Astrocyte of the spinal cord (primary cell): Measurements from ENCODE around the gene UBFD1.

Source experiments
- DNase-seq: peaks from one replicate; pipeline ENCODE4 v3.0.0; 2011; ENCODE audit warnings: low read depth, low spot score
- H3K4me3 ChIP-seq: 2 replicates; pipeline ENCODE4 v1.5.1; 2011; ENCODE audit warnings: low read depth, mild to moderate bottlenecking, low read length, moderate library complexity
- in situ Hi-C: cut with HindIII; loops from 2 replicates; pipeline ENCODE4 v1.10.0; 2017; ENCODE audit warnings: low sequenced_read_pairs
- TF ChIP-seq, protein P1 (sequence below): IDR thresholded peaks from 2 replicates; pipeline ENCODE4 v1.5.1; 2012; ENCODE audit warnings: low read depth, mild to moderate bottlenecking, low read length, inconsistent platforms

UBFD1 gene

DNA sequence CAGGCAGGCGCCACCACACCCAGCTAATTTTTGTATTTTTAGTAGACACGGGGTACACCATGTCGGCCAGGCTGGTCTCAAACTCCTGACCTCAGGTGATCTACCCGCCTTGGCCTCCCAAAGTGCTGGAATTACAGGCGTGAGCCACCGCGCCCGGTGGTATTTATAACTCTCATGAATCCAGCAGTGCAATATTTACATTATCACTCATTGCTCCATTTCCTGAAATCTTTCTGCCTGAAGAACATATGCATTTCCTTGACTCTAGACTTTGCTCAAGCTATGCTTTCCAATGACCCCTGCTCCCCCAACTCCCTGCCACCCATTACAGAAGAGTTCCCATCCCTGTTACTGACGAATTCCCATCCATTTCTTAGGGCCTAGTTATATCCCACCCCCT lies 58.3 kb downstream of the UBFD1 start:
- H3K4me3 ChIP-seq = no peak overlapping the region
- TF ChIP-seq, protein P1, sequence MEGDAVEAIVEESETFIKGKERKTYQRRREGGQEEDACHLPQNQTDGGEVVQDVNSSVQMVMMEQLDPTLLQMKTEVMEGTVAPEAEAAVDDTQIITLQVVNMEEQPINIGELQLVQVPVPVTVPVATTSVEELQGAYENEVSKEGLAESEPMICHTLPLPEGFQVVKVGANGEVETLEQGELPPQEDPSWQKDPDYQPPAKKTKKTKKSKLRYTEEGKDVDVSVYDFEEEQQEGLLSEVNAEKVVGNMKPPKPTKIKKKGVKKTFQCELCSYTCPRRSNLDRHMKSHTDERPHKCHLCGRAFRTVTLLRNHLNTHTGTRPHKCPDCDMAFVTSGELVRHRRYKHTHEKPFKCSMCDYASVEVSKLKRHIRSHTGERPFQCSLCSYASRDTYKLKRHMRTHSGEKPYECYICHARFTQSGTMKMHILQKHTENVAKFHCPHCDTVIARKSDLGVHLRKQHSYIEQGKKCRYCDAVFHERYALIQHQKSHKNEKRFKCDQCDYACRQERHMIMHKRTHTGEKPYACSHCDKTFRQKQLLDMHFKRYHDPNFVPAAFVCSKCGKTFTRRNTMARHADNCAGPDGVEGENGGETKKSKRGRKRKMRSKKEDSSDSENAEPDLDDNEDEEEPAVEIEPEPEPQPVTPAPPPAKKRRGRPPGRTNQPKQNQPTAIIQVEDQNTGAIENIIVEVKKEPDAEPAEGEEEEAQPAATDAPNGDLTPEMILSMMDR = no peak
- in situ Hi-C loops = no loop called here
- no peak for DNase-seq
